NCI-H1417 (cell line): ENCODE results near the gene TSG101.

ENCODE experiments used
- DNase-seq, 3 experiments: peaks; one replicate each; lab custom pipeline; 2025; lab: John Stamatoyannopoulos, UW

The TSG101 gene, protein sequence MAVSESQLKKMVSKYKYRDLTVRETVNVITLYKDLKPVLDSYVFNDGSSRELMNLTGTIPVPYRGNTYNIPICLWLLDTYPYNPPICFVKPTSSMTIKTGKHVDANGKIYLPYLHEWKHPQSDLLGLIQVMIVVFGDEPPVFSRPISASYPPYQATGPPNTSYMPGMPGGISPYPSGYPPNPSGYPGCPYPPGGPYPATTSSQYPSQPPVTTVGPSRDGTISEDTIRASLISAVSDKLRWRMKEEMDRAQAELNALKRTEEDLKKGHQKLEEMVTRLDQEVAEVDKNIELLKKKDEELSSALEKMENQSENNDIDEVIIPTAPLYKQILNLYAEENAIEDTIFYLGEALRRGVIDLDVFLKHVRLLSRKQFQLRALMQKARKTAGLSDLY

DNA sequence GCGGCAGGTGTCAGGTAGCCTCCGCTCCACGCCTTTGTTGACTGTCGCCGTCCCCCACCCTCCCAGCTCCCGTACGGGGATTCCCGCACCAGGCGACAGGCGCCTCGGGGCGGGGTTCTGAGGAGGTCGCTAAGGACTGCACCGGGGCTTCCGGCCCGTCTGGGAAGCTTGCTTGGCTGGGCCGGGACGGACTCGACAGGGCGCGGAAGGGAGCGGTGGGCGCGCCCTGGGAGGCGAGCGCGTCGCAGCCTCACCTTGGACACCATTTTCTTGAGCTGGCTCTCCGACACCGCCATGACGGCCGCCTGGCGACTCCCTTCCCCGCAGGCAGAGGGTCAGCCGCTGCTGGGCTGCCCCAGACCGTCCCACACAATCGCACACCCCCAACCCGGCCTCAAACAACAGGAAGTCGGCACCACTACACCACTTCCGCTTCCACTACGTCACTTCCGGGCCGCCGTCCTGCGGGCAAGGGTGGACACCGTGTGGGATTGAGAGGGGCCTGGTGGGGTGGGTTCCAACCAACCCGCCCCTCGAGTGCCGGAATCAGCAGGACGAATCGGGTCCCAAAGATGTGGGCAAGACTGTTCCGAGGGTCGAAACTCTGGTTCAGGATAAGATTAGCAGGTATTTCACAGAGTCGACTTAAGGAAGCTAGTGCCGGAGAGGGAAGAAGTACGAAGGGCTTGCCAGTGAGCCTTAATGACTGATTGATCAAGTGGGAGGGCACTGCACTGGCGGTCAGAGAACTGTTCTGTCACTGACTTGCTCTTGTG, at the start of gene TSG101:
TSG101 (minus strand) TSS at position 422 of the 776 bp plus-strand sequence; CDS start at position 296, 126 bp downstream.
- peak; percentile 93 to 95 (median 93) for DNase-seq

GRCh38 chr11:18575361-18575760, 48.6 kb upstream of the TSG101 start:
- no peak for DNase-seq

DNA sequence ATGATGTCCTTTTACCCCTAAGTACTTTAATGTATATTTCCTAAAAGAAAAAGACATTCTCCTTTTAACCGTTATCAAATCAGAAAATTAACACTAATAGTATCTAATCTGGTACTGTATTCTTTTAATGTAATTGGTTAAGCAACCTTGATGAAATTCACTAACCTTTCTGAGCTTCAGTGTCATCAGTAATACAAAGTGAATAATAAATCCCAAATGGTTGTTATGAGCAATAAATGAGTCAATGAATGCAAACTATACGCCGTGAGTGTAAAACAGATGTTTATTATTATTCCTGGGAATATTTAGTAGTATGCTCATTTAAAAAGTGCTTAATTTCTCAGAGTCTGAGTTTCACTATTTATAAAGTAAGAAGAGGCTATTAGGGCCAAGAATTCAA, 40.3 kb upstream of the TSG101 start:
- no peak for DNase-seq

DNA sequence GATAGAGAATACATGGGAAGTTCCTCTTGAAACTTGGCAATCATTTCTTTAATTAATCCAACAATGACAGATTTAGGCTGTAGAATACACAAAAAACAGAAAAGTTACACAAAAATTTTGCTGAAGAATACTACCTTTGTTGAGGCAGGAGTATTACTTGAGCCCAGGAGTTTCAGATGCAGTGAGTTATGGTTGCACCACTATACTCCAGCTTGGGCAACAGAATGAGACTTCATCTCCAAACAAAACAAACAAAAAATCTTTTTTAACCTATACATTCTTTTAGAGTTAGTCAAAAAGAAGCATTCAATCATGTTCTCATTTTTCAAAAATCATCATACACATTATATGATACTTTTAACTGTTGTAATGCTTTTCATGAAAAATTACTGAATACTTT, 39.7 kb upstream of the TSG101 start:
- no peak for DNase-seq

DNA sequence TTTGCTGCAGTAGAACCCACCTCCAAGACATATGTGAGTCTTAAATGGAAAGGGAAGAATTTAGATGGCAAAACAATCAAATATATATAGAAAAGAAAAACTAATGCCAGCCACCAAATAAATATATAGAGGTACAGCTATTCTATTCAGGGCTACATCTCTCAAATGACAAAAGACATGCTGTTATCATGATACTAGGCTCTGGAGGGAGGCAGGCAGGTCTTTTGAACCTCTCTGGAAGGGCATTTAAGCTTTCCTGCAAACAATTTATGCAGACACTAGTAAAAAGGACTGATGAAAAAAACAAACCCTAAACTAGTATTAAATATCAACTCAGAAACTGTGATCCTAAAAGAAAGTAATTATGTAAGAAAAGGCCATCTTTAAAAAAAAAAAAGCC, 37.4 kb upstream of the TSG101 start:
- no peak for DNase-seq

GRCh38 chr11:18563090-18563730, 36.5 kb upstream of the TSG101 start:
- no peak for DNase-seq

- no peak for DNase-seq
These were observed 21.3 kb upstream of the TSG101 start for GRCh38 chr11:18548001-18548400.

- DNase-seq, result peak in 1 of 3 experiments; percentile 52
These were observed 13.7 kb upstream of the TSG101 start for GRCh38 chr11:18540207-18541009.

GRCh38 chr11:18536209-18536608, 9.5 kb upstream of the TSG101 start:
- no peak for DNase-seq

GRCh38 chr11:18534245-18534644, 7.5 kb upstream of the TSG101 start:
- no peak for DNase-seq

DNA sequence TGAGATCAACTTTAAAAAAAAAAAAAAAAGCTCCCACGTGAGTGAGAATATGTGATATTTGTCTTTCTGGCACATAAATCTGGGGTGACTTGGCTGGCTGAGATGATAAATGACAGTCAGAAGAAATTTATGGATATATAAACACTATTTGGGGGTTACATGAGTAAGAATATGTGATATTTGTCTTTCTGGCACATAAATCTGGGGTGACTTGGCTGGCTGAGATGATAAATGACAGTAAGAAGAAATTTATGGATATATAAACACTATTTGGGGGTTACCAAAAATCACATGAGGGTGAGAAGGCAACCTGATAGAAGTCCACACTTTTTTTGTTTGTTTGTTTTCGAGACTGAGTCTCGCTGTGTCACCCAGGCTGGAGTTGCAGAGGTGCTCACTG, 6.6 kb upstream of the TSG101 start:
- DNase-seq, result no peak

- DNase-seq, result no peak
These were observed 770 bp upstream of the TSG101 start for GRCh38 chr11:18527512-18527911.

DNA sequence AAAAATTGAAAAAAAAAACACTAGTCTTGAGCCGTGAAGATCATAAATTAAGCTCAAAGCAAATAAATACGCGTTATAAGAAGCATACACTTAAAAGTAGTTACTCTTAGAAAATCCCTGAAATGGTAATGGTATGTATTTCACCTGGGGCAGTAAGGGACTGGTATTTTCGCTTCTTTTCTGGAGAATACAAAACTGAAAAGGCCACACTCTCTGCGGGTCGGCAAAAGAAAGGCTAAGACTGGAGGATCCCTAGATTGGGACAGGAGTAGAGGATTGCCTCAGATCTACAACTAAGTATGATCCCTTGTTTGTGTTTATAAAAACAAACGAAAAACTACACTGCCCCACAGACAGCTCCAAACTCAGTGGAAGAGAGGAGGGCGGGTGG, 617 bp downstream of the TSG101 start:
- no peak for DNase-seq

GRCh38 chr11:18524248-18524647, 2.5 kb downstream of the TSG101 start:
- no peak for DNase-seq

- DNase-seq, result no peak
These were observed 3.7 kb downstream of the TSG101 start for GRCh38 chr11:18523084-18523483.

GRCh38 chr11:18522388-18522787, 4.4 kb downstream of the TSG101 start:
- no peak for DNase-seq

GRCh38 chr11:18521122-18521521, 5.6 kb downstream of the TSG101 start:
- no peak for DNase-seq

DNA sequence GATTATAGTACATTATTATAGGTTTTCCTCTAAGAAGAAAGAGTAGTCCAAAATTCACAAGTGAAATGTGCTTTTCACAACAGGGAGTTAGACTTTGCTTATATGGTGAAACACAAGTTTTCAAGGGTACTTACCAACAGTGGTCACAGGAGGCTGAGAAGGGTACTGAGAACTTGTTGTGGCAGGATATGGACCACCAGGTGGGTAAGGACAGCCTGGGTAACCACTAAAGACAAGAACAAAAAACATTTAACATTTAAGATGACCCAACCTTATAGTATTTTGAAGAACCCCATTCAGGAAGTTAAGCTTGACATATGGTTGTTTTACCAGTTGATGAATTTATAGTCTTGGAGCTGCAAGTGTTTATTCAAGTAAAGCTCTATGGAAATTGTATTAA, 24.4 kb downstream of the TSG101 start:
- DNase-seq, result no peak

- no peak for DNase-seq
These were observed 25.1 kb downstream of the TSG101 start for GRCh38 chr11:18501629-18502028.

GRCh38 chr11:18498039-18498438, 28.7 kb downstream of the TSG101 start:
- DNase-seq, result no peak

GRCh38 chr11:18495703-18496102, 31.0 kb downstream of the TSG101 start:
- DNase-seq, result no peak

DNA sequence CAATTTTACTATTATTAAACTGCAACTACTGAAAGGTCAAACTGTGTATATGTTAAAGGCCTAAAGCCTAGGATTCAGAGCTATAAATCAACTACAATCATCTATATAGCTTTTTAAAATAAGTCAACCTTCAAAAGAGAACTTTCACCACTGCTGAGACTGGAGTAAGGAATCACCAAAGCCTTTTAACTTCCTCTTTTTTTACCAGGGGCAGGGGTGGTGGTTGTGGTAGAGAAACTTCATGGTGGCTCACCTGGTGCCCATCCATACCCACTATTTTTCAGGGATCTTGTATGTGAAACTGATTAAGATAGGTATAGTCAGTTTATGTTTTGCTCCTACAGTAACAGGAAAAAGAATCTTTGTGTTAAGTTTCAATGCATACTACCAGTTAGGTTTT, 31.5 kb downstream of the TSG101 start:
- no peak for DNase-seq
